GM23338 (cell line): ENCODE results near the gene UTP18. TPM values are rescaled to one million over a fixed set of nuclear protein-coding genes. Genes with fewer than 3 reads are reported as not detected.

ENCODE experiments used
- CREB1 ChIP-seq: fragments of 250-450 bp; sonication (Bioruptor Pico); IDR thresholded peaks from 2 replicates; pipeline ENCODE4 v1.5.0; 2020; ENCODE audit warnings: low read depth, mild to moderate bottlenecking, moderate library complexity
- ETS1 ChIP-seq: IDR thresholded peaks from 2 replicates; pipeline ENCODE4 v1.6.1; 2016; ENCODE audit warnings: antibody characterized with exemption
- EZH2phosphoT487 ChIP-seq: fragments of 200-600 bp; sonication (generic); IDR thresholded peaks from one replicate; pipeline ENCODE4 v1.8.1; 2018; ENCODE audit warnings: antibody characterized with exemption; ENCODE audit not compliant: unreplicated experiment
- JUNB ChIP-seq: IDR thresholded peaks from one replicate; pipeline ENCODE4 v1.6.1; 2016; ENCODE audit warnings: antibody characterized with exemption; ENCODE audit not compliant: unreplicated experiment
- NANOG ChIP-seq: IDR thresholded peaks from 2 replicates; pipeline ENCODE4 v1.6.1; 2016; ENCODE audit warnings: antibody characterized with exemption, borderline replicate concordance
- REST ChIP-seq: IDR thresholded peaks from one replicate; pipeline ENCODE4 v1.6.1; 2018; ENCODE audit warnings: antibody characterized with exemption; ENCODE audit not compliant: unreplicated experiment
- ZNF331 ChIP-seq: fragments of 250-450 bp; sonication (Bioruptor Pico); IDR thresholded peaks from 2 replicates; pipeline ENCODE4 v1.5.0; 2020; ENCODE audit warnings: low read depth, mild to moderate bottlenecking, moderate library complexity
- polyA plus RNA-seq: library from polyadenylated mRNA; unstranded; fragments of >200 nt; fragmentation: Nextera tagmentation; extraction: Ambion mirVana; gene quantifications from 2 replicates; pipeline ENCODE4 v1.2.1, GENCODE V29; 2016
- total RNA-seq: library from RNA; depleted of rRNA; stranded (reverse); fragments of >200 nt; shearing (Covaris generic); gene quantifications from 2 replicates; pipeline ENCODE4 v1.2.3, GENCODE V29; 2014
- TF ChIP-seq, protein P1 (sequence below): fragments of 250-450 bp; sonication (Bioruptor Pico); IDR thresholded peaks from 2 replicates; pipeline ENCODE4 v1.5.0; 2020; ENCODE audit warnings: mild to moderate bottlenecking, moderate library complexity

UTP18 gene
- total and polyA plus RNA-seq, 2 experiments from 2014 or later: 79.4 to 87.9 TPM

DNA sequence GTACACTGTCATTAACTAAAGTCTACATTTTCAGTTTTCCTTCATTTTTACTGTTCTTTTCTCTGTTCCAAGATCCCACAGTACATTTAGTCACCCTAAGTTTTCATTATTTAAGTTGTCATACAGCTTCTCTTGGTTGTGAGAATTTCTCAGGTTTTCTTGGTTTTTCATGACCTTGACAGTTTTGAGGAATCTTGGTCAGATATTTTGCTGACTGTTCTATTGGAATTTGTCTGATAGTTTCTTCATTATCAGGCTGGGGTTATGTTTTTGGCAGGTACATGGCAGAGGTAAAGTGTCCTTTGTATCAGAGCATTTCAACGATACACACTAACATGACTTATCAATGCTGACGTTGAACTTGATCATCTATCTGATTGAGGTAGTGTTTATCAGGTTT lies 20.1 kb upstream of the UTP18 start (continued):
- TF ChIP-seq, protein P1, sequence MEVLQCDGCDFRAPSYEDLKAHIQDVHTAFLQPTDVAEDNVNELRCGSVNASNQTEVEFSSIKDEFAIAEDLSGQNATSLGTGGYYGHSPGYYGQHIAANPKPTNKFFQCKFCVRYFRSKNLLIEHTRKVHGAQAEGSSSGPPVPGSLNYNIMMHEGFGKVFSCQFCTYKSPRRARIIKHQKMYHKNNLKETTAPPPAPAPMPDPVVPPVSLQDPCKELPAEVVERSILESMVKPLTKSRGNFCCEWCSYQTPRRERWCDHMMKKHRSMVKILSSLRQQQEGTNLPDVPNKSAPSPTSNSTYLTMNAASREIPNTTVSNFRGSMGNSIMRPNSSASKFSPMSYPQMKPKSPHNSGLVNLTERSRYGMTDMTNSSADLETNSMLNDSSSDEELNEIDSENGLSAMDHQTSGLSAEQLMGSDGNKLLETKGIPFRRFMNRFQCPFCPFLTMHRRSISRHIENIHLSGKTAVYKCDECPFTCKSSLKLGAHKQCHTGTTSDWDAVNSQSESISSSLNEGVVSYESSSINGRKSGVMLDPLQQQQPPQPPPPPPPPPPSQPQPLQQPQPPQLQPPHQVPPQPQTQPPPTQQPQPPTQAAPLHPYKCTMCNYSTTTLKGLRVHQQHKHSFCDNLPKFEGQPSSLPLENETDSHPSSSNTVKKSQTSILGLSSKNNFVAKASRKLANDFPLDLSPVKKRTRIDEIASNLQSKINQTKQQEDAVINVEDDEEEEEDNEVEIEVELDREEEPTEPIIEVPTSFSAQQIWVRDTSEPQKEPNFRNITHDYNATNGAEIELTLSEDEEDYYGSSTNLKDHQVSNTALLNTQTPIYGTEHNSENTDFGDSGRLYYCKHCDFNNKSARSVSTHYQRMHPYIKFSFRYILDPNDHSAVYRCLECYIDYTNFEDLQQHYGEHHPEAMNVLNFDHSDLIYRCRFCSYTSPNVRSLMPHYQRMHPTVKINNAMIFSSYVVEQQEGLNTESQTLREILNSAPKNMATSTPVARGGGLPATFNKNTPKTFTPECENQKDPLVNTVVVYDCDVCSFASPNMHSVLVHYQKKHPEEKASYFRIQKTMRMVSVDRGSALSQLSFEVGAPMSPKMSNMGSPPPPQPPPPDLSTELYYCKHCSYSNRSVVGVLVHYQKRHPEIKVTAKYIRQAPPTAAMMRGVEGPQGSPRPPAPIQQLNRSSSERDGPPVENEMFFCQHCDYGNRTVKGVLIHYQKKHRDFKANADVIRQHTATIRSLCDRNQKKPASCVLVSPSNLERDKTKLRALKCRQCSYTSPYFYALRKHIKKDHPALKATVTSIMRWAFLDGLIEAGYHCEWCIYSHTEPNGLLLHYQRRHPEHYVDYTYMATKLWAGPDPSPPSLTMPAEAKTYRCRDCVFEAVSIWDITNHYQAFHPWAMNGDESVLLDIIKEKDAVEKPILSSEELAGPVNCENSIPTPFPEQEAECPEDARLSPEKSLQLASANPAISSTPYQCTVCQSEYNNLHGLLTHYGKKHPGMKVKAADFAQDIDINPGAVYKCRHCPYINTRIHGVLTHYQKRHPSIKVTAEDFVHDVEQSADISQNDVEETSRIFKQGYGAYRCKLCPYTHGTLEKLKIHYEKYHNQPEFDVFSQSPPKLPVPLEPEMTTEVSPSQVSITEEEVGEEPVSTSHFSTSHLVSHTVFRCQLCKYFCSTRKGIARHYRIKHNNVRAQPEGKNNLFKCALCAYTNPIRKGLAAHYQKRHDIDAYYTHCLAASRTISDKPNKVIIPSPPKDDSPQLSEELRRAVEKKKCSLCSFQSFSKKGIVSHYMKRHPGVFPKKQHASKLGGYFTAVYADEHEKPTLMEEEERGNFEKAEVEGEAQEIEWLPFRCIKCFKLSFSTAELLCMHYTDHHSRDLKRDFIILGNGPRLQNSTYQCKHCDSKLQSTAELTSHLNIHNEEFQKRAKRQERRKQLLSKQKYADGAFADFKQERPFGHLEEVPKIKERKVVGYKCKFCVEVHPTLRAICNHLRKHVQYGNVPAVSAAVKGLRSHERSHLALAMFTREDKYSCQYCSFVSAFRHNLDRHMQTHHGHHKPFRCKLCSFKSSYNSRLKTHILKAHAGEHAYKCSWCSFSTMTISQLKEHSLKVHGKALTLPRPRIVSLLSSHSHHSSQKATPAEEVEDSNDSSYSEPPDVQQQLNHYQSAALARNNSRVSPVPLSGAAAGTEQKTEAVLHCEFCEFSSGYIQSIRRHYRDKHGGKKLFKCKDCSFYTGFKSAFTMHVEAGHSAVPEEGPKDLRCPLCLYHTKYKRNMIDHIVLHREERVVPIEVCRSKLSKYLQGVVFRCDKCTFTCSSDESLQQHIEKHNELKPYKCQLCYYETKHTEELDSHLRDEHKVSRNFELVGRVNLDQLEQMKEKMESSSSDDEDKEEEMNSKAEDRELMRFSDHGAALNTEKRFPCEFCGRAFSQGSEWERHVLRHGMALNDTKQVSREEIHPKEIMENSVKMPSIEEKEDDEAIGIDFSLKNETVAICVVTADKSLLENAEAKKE (CRISPR knock-in tag): no peak
- TF ChIP-seq ETS1: no peak
- TF ChIP-seq JUNB: no peak
- no peak for TF ChIP-seq ZNF331 (CRISPR knock-in tag)
- TF ChIP-seq EZH2phosphoT487: no peak
- TF ChIP-seq NANOG: no peak
- no peak for TF ChIP-seq CREB1 (CRISPR knock-in tag)
- TF ChIP-seq REST: no peak
